ENCODE measurements around the gene THYN1. TPM values are rescaled to one million over a fixed set of nuclear protein-coding genes. Genes with fewer than 3 reads are reported as not detected.
"Not testable (repeated sequence)": the region's sequence is repeated elsewhere in the genome, so short reads cannot be mapped to it uniquely, and the experiment has no call there.

THYN1 gene
- total and polyA plus RNA-seq, 12 donors: 32.2 to 49.5 (median 43.4) TPM

- 84 to 86% methylated on average over 4 of the region's 4 CpGs for WGBS, 2 donors
- peaks cover 0 to 3% (median 0%) of the 10 kb centered on the region in 7 donors for H3K27me3 ChIP-seq
- no peak for ATAC-seq
- no peak overlapping the region for H3K4me3 ChIP-seq
- H3K27ac ChIP-seq: no peak overlapping the region
- no peaks in the 10 kb centered on the region for H3K4me1 ChIP-seq
- no peaks in the 10 kb centered on the region for H3K9me3 ChIP-seq
- intact Hi-C loops (cut with DNase I): no loop called here
- TF ChIP-seq CTCF (IDR thresholded peaks at IDR 0.05): no peak
- no peaks in the 10 kb centered on the region for H3K36me3 ChIP-seq
- DNase-seq: no peak
These were observed 36.0 kb upstream of the THYN1 start for GRCh38 chr11:134289167-134289566.

- Histone ChIP-seq H3K27ac (no peak overlapping the region), H3K9me3 (no peaks in the 10 kb centered on the region), H3K4me1 (no peaks in the 10 kb centered on the region), H3K4me3 (no peak overlapping the region), H3K27me3 (peaks cover 0 to 4% (median 0%) of the 10 kb centered on the region in 7 donors), H3K36me3 (no peaks in the 10 kb centered on the region)
- DNase-seq: no peak
- 92 to 93% methylated on average over 13 of the region's 13 CpGs for WGBS, 2 donors
- no peak for TF ChIP-seq CTCF (IDR thresholded peaks at IDR 0.05)
- ATAC-seq: no peak
- intact Hi-C loops (cut with DNase I): no loop called here
These were observed 35.3 kb upstream of the THYN1 start for GRCh38 chr11:134288486-134288885.

GRCh38 chr11:134287561-134287960 lies 34.4 kb upstream of the THYN1 start:
- no peaks in the 10 kb centered on the region for H3K9me3 ChIP-seq
- intact Hi-C loops (cut with DNase I): no loop called here
- 90 to 94% methylated on average over 12 of the region's 12 CpGs for WGBS, 2 donors
- H3K4me3 ChIP-seq: no peak overlapping the region
- H3K36me3 ChIP-seq: no peaks in the 10 kb centered on the region
- ATAC-seq: no peak
- no peak for TF ChIP-seq CTCF (IDR thresholded peaks at IDR 0.05)
- peaks cover 0 to 1% (median 0%) of the 10 kb centered on the region in 9 donors for H3K4me1 ChIP-seq
- H3K27ac ChIP-seq: no peak overlapping the region
- peaks cover 0 to 8% (median 0%) of the 10 kb centered on the region in 7 donors for H3K27me3 ChIP-seq
- no peak for DNase-seq

- H3K36me3 ChIP-seq; H3K27ac ChIP-seq; H3K4me3 ChIP-seq; DNase-seq; H3K9me3 ChIP-seq; intact Hi-C loops (cut with DNase I); H3K4me1 ChIP-seq; ATAC-seq: not testable (repeated sequence)
- WGBS, 2 donors: 86 to 87% methylated on average over 5 of the region's 5 CpGs
- H3K27me3 ChIP-seq: peaks cover 0 to 30% (median 15%) of the 10 kb centered on the region in 7 donors
These were observed 31.2 kb upstream of the THYN1 start for GRCh38 chr11:134284349-134284748.

GRCh38 chr11:134283461-134284230 lies 30.5 kb upstream of the THYN1 start:
- Histone ChIP-seq H3K27me3 (peaks cover 0 to 33% (median 20%) of the 10 kb centered on the region in 7 donors), H3K27ac (no peak overlapping the region), H3K4me3 (no peak overlapping the region), H3K36me3 (no peaks in the 10 kb centered on the region), H3K4me1 (peaks cover 0 to 3% (median 0%) of the 10 kb centered on the region in 9 donors), H3K9me3 (no peaks in the 10 kb centered on the region)
- no peak for TF ChIP-seq CTCF (IDR thresholded peaks at IDR 0.05)
- intact Hi-C loops (cut with DNase I): no loop called here
- no peak for DNase-seq
- 87 to 88% methylated on average over 16 of the region's 16 CpGs for WGBS, 2 donors
- ATAC-seq: no peak
